Caco-2 (cell line): Measurements from ENCODE around the gene URGCP. TPM values are rescaled to one million over a fixed set of nuclear protein-coding genes. Genes with fewer than 3 reads are reported as not detected.
A peak's percentile ranks its signal among the peaks of the same experiment; 100 is the strongest.

Source experiments
- BruUV-seq: library from RNA; stranded (reverse); fragments of 400-500 nt; replicated peaks from 2 replicates; lab custom pipeline; 2021; lab: Mats Ljungman, UMichigan
- CTCF ChIA-PET: fragments of 300-600 bp; sonication (Branson Sonifier 250); formaldehyde crosslinking; loops from one replicate; lab custom pipeline; 2022; ENCODE audit warnings: antibody characterized with exemption; lab: Charles Lee
- POLR2A ChIA-PET: fragments of 300-600 bp; sonication (Branson Sonifier 250); formaldehyde crosslinking; loops from one replicate; lab custom pipeline; 2022; ENCODE audit warnings: antibody characterized with exemption; lab: Charles Lee
- DNase-seq, 2 experiments: peaks; one replicate each; pipeline versions ENCODE4 v3.0.0 to v3.0.0-alpha.2; 2020 to 2022
- H3K27me3 ChIP-seq: replicated peaks from 2 replicates; pipeline ENCODE4 v1.6.0; 2011; ENCODE audit warnings: low read length; ENCODE audit not compliant: control insufficient read depth, insufficient read depth
- H3K36me3 ChIP-seq: 2 replicates; pipeline ENCODE4 v1.5.1; 2011; ENCODE audit warnings: low read length; ENCODE audit not compliant: control insufficient read depth, insufficient read depth
- H3K4me1 ChIP-seq: fragments of 250-450 bp; sonication (Bioruptor Pico); 2 replicates; pipeline ENCODE4 v1.5.1; 2020; ENCODE audit warnings: mild to moderate bottlenecking
- H3K4me3 ChIP-seq: 2 replicates; pipeline ENCODE4 v1.5.1; 2011; ENCODE audit warnings: low read depth, mild to moderate bottlenecking, control low read depth, low read length
- H3K9me3 ChIP-seq: fragments of 250-450 bp; sonication (Bioruptor Pico); 2 replicates; pipeline ENCODE4 v1.5.1; 2020; ENCODE audit warnings: mild to moderate bottlenecking, moderate library complexity
- H3K27ac Mint-ChIP-seq: one replicate; pipeline ENCODE4 v1.8.0; 2022; ENCODE audit warnings: mixed read lengths; ENCODE audit not compliant: unreplicated experiment
- H3K27me3 Mint-ChIP-seq: one replicate; pipeline ENCODE4 v1.8.0; 2022; ENCODE audit warnings: mixed read lengths; ENCODE audit not compliant: insufficient read depth, unreplicated experiment
- H3K36me3 Mint-ChIP-seq: one replicate; pipeline ENCODE4 v1.8.0; 2022; ENCODE audit warnings: mild to moderate bottlenecking, mixed read lengths; ENCODE audit not compliant: insufficient read depth, unreplicated experiment
- H3K4me1 Mint-ChIP-seq: one replicate; pipeline ENCODE4 v1.8.0; 2022; ENCODE audit warnings: low read depth, mixed read lengths; ENCODE audit not compliant: unreplicated experiment
- H3K4me3 Mint-ChIP-seq: one replicate; pipeline ENCODE4 v1.8.0; 2022; ENCODE audit warnings: mild to moderate bottlenecking, moderate library complexity, mixed read lengths; ENCODE audit not compliant: unreplicated experiment
- H3K9me3 Mint-ChIP-seq: one replicate; pipeline ENCODE4 v1.8.0; 2022; ENCODE audit warnings: mixed read lengths; ENCODE audit not compliant: unreplicated experiment
- intact Hi-C: fragments of 100-400 bp; cut with micrococcal nuclease; formaldehyde crosslinking; loops from one replicate; pipeline ENCODE4 v1.10.0; 2022; ENCODE audit not compliant: unreplicated experiment
- total RNA-seq: library from RNA; stranded (reverse); gene quantifications from 2 replicates; pipeline ENCODE4 v1.2.3, GENCODE V29; 2022
- TF ChIP-seq, protein P1 (sequence below), 2 experiments: fragments of 200-600 bp in 1 of 2; IDR thresholded peaks; 1 replicate in 1 of 2; 2 replicates in 1 of 2; pipeline versions ENCODE4 v1.5.1 to v1.8.0; 2011 to 2022; ENCODE audit warnings: antibody characterized with exemption in 1 of 2, control low read depth in 1 of 2, inconsistent platforms in 1 of 2, low read depth in 1 of 2, low read length in 1 of 2, mild to moderate bottlenecking in 1 of 2, moderate library complexity in 1 of 2; ENCODE audit not compliant: insufficient read depth in 1 of 2, severe bottlenecking in 1 of 2, unreplicated experiment in 1 of 2

The URGCP gene
- total RNA-seq, 1 experiment from 2014 or later = 35.2 TPM

DNA sequence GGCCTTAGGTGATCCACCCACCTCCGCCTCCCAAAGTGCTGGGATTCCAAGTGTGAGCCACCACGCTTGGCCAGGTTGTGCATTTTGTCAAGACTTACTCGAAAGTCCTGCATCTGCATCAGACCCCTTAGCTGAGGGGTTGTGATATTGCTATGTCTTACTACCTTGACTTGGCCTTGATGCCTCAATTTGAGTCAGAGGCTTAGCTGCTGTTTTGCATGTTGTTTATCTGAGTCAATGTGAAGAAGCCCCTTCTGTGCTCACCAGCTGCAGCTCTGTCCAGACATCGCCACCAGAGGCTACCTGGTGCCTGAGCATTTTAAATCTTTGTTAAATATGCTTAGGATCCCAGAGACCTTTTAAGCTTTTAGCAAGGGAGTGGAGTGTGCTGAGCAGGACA, 37.9 kb upstream of the URGCP start:
- BruUV-seq = no TSS peak
- H3K27ac Mint-ChIP-seq = no peak overlapping the region
- no peaks in the 10 kb centered on the region for H3K36me3 ChIP-seq
- no peaks in the 10 kb centered on the region for H3K9me3 Mint-ChIP-seq
- no peak overlapping the region for H3K4me3 Mint-ChIP-seq
- CTCF ChIA-PET = interaction anchor here (0.5 kb wide), 1 partner anchor 18 kb away, joined by 3 read pairs; no protein-coding TSS in a partner anchor
- H3K4me1 ChIP-seq = no peaks in the 10 kb centered on the region
- H3K4me3 ChIP-seq = no peak overlapping the region
- no peaks in the 10 kb centered on the region for H3K27me3 Mint-ChIP-seq
- POLR2A ChIA-PET = interaction anchor here (0.6 kb wide), 1 partner anchor 37 kb away, joined by 3 read pairs; no protein-coding TSS in a partner anchor
- H3K36me3 Mint-ChIP-seq = no peaks in the 10 kb centered on the region
- no peaks in the 10 kb centered on the region for H3K27me3 ChIP-seq
- DNase-seq = peak in 1 of 2 experiments; percentile 14
- TF ChIP-seq, protein P1, sequence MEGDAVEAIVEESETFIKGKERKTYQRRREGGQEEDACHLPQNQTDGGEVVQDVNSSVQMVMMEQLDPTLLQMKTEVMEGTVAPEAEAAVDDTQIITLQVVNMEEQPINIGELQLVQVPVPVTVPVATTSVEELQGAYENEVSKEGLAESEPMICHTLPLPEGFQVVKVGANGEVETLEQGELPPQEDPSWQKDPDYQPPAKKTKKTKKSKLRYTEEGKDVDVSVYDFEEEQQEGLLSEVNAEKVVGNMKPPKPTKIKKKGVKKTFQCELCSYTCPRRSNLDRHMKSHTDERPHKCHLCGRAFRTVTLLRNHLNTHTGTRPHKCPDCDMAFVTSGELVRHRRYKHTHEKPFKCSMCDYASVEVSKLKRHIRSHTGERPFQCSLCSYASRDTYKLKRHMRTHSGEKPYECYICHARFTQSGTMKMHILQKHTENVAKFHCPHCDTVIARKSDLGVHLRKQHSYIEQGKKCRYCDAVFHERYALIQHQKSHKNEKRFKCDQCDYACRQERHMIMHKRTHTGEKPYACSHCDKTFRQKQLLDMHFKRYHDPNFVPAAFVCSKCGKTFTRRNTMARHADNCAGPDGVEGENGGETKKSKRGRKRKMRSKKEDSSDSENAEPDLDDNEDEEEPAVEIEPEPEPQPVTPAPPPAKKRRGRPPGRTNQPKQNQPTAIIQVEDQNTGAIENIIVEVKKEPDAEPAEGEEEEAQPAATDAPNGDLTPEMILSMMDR (IDR thresholded peaks at IDR 0.05; ENCODE audit: insufficient read depth in 1 of 2, low read depth in 1 of 2, low read length in 1 of 2, severe bottlenecking in 1 of 2, unreplicated experiment in 1 of 2) = no peak
- intact Hi-C loops = loop anchor here (5.0 kb wide), 2 partner anchors 52 to 362 kb away; partner anchors contain the start of gene STK17A
- peaks cover 10% of the 10 kb centered on the region for H3K4me1 Mint-ChIP-seq
- no peaks in the 10 kb centered on the region for H3K9me3 ChIP-seq

DNA sequence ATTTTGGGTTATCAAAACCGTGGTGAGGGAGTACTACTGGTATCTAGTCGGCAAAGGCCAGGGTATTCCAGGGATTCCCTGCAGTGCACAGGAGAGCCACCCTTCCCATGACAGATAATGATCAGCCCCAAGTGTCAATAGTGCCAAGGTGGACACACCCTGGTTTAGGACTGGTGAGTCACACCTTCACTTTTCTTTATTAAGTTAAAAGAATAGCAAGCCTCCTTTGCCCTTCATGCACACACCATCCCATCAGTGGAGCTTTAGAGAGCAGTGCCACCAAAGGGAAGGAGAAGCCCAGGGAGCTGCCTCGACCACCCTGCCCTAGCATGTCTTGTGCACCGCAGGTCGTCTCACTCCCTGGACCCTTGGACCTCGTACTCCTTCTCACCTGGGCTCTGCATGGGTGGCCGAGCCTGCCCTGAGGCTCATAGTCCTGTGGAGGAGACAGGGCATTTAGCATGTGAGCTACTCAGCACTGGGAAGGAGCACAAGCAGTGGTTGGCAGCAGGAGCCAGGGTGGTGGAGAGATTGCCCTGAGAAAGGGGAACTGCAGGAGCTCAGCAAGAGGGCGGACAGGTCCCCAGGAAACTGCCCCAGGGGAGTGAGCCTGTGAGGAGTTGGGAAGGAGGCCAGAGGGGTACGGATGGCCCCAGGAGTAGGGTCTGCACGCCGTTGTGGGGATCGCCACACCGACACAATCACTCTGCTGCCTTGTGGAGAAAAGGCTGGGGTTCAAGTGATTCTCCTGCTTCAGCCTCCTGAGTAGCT, 37.2 kb upstream of the URGCP start:
- Mint-ChIP-seq H3K4me3 (no peak overlapping the region), H3K9me3 (no peaks in the 10 kb centered on the region), H3K36me3 (no peaks in the 10 kb centered on the region), H3K4me1 (peaks cover 10% of the 10 kb centered on the region), H3K27ac (peak overlapping the region; percentile 26), H3K27me3 (no peaks in the 10 kb centered on the region)
- no peaks in the 10 kb centered on the region for H3K4me1 ChIP-seq
- no TSS peak for BruUV-seq
- no peaks in the 10 kb centered on the region for H3K36me3 ChIP-seq
- H3K9me3 ChIP-seq = no peaks in the 10 kb centered on the region
- TF ChIP-seq, protein P1 (IDR thresholded peaks at IDR 0.05; ENCODE audit: insufficient read depth in 1 of 2, low read depth in 1 of 2, low read length in 1 of 2, severe bottlenecking in 1 of 2, unreplicated experiment in 1 of 2) = no peak
- peak in 1 of 2 experiments; percentile 32 for DNase-seq
- POLR2A ChIA-PET = interaction anchor here (0.6 to 0.7 kb wide), 2 partner anchors 17 to 36 kb away, joined by 3 read pairs; partner anchors contain the start of gene UBE2D4
- H3K27me3 ChIP-seq = no peaks in the 10 kb centered on the region
- no peak overlapping the region for H3K4me3 ChIP-seq
- intact Hi-C loops = loop anchor here (1.0 to 5.0 kb wide), 4 partner anchors 11 to 361 kb away; partner anchors contain the start of gene STK17A
- CTCF ChIA-PET = interaction anchor here (1.0 to 1.6 kb wide), 4 partner anchors 11 to 361 kb away, joined by 3 to 13 read pairs (median 4); partner anchors contain the start of genes MRPS24 and STK17A

DNA sequence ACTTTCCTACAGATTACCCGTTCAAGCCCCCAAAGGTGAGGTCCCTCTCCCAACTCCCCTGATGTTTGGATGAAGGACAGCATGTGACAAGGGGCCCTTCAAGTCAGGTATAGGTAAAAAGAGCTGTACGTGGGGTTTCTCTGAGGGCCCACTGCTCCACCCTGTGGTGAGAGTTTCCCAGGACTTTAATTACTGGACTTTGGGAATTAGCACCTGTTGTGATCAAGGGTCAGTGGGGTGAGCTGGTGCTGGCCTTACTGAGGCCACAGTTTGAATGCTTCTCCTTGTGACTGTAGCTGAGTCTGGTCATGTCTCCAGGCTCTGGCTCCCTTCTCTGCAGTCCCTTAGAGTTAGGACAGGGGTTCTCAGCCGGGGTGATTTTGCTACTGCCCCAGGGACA, 36.6 kb upstream of the URGCP start:
- BruUV-seq = no TSS peak
- CTCF ChIA-PET = interaction anchor here (1.0 to 1.6 kb wide), 4 partner anchors 11 to 360 kb away, joined by 3 to 13 read pairs (median 4); partner anchors contain the start of genes MRPS24 and STK17A
- H3K27me3 ChIP-seq = no peaks in the 10 kb centered on the region
- no peaks in the 10 kb centered on the region for H3K9me3 ChIP-seq
- Mint-ChIP-seq H3K4me3 (no peak overlapping the region), H3K36me3 (no peaks in the 10 kb centered on the region), H3K4me1 (peaks cover 10% of the 10 kb centered on the region), H3K27ac (no peak overlapping the region), H3K9me3 (no peaks in the 10 kb centered on the region), H3K27me3 (no peaks in the 10 kb centered on the region)
- no peaks in the 10 kb centered on the region for H3K36me3 ChIP-seq
- peak; percentile 44 for DNase-seq
- no peak overlapping the region for H3K4me3 ChIP-seq
- intact Hi-C loops = loop anchor here (1.0 to 5.0 kb wide), 4 partner anchors 11 to 361 kb away; partner anchors contain the start of gene STK17A
- TF ChIP-seq, protein P1 (IDR thresholded peaks at IDR 0.05; ENCODE audit: insufficient read depth in 1 of 2, low read depth in 1 of 2, low read length in 1 of 2, severe bottlenecking in 1 of 2, unreplicated experiment in 1 of 2) = peak in 1 of 2 experiments; percentile 61
- no peaks in the 10 kb centered on the region for H3K4me1 ChIP-seq
- POLR2A ChIA-PET = interaction anchor here (0.7 kb wide), 1 partner anchor 17 kb away, joined by 3 read pairs; the partner anchor contains the start of gene UBE2D4
